HG03039 (cell line): Measurements from ENCODE around the gene ZNF454.

Experiments
- ATAC-seq: cut with Tn5 transposase; IDR thresholded peaks from one replicate; pipeline ENCODE4 v1.9.1; 2021; ENCODE audit warnings: mild to moderate bottlenecking, moderate library complexity; ENCODE audit not compliant: unreplicated experiment

Gene ZNF454

DNA sequence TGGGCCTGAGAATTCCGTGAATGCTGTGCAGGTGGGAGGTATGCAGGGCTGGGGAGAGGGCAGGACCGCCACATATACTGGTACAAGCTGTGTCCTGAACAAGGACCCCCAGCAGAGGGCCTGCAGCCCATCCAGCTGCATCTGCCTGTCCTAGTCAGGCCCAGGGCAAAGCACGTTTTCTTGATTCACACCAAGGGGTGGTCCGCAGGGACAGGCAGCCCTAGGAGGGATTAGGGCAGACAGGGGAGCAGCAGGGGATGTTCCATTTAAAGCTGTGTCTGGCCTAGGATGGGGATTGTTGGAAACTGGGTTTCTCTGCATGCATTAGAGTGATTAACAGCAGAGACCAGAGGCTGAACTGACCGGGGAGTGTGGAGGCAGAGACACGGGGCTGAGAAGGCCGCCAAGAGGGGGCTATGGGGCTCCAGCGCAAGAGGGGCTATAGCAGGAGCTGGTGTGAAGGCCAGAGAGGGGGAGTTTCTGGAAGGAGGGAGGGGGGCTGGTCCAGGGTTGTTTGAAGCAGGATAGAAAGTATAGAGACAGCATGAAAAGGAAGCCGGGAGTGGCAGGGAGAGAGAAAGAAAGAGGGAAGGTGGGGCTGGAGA is 51.4 kb downstream of the ZNF454 start:
- no peak for ATAC-seq

DNA sequence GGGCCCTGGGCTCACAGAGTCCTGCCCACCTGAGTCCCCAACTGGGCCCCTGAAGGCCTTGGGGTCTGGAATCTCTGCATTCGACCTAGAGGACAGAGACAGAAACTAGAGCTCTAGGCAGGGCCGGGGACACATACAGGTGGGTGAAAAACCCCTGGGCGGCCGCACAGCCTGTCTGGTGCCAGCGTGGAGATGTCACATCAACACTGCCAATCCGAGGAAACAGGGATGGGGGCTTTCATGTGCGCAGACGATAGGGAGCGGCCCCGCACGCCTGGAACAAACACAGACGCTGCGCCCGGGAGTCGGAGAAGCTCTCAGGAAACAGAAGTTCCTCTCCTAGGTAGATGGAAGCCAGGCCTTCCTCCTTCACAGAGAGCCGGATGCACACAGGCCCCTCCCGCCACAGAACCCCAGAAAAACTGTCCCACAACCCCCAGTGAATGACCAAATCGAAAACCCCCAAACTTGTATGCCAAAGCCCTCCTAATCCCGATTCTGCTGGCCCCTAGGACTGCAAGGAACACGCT is 52.3 kb downstream of the ZNF454 start:
- ATAC-seq, result no peak

DNA sequence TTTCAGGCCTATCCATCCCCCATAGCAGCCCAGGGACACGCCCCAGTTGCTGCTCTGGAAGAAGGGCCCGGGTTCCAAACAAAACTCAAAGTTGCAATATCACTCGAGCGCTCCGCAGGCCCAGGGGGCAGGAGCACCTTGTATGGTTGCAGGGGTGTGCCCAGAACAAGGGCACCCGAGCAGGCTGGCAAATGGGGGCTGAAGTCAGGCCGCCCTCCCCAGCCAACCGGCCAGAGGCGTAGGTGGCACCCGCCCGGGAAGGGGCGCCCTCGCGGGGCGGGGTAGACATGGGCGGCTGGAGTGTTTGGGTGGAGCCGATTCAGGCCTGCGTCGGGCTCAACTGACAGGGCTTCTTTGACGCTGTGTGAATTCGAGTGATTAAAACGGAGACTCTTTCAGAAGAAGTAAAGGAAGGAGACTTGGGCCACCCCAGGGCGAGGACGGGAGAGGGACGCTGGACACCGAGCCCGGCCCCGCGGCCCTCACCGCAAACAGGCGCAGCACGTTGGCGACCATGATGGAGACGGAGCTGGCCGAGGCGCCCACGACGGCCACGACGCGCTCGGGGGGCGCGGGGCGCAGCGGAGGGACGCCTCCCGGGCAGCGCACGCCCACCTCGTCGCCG is 53.1 kb downstream of the ZNF454 start:
- no peak for ATAC-seq

DNA sequence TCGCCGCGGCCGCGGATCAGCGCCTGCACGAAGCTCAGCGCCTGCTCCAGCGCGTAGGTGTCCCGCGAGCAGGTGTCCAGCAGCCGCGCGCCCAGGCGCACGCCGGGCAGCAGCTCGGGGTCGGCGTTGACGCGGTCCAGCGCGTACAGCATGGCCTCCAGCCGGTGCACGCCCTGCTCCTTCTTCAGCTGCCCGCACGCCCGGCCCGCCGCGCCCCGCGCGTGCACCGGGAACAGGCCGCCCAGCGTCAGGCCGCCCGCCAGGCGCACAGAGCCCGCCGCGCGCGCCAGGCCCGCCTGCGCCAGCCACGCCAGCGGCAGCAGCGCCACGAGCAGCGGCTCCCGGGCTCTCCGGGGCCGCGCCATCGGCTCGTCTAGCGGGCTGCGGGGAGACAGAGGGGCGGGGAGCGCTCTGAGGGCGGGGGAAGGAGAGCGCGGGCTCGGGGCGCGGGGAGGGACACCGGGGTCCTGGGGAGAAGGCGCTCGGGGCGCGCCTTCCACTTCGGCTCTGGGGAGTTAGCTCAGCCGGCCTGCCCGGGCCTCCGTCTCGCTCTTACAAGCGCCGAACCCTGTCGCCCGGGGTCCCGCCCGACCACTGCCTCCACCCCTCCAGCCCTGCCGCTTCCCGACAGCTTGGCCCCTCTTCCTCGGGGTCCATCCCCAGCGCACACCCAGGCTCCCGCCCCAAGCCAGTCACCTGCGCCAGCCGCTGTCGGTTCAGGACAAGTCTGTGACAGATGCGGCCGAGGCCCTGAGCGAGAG is 53.8 kb downstream of the ZNF454 start, which contains the start of gene GRM6:
TSS of gene GRM6 (minus strand) at position 741 of the 761 bp plus-strand sequence. CDS start at position 365, 376 bp downstream.
- no peak for ATAC-seq

DNA sequence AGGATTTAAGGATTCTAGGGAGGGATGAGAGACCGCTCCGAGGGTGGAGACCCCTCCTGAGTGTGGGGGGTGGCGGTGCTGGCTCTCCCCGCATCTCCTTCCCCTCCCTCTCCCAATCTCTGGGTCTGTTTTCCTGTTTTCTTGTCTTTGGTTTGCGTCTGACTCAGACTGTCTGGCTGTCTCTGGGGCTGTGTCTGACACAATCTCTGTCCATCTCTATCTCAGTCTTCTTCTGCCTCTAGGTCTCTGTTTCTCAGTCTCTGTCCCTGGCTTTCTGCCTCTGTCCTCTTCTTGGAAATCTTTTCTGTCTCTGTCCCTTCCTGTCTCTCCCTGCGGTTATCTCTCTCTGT is 54.3 kb downstream of the ZNF454 start:
- no peak for ATAC-seq

DNA sequence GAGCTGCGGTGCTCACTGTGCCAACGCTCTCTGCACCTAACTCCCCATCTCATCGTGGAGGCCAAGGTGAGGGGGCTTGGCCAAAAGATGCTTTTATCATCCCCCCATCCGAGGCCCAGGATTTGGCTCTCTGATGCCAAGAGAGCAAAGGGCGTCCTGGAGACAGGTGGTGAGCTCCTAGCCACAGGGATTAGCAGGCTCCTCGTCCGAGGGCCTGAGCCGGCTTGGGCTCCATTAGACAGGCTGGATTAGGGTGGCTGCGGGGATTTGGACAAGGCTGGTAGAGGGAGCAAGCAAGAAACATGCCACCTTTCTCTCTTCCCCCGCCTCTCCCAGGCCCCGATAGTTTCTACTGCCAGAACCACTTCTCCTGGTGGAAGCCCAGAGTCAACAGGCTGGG is 55.2 kb downstream of the ZNF454 start:
- ATAC-seq, result no peak

DNA sequence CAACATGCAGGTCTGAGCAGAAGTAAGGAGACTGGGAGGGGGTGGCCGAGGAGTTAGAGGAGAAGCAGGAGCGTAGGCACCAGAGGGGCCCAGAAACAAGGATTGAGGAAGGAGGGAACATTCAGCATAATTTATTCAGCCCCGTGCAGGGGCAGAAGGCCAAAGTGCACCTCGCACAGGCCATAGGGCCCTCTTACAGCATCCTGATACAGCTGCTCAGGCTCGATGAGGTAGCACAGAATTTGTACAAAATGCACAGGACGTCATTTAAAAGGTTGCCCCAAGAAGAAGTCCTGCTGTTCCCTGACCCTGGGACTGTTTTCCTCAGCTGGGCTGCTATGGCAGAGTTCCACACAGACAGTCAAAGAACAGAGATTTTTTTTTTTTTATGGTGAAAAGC is 56.2 kb downstream of the ZNF454 start:
- no peak for ATAC-seq

DNA sequence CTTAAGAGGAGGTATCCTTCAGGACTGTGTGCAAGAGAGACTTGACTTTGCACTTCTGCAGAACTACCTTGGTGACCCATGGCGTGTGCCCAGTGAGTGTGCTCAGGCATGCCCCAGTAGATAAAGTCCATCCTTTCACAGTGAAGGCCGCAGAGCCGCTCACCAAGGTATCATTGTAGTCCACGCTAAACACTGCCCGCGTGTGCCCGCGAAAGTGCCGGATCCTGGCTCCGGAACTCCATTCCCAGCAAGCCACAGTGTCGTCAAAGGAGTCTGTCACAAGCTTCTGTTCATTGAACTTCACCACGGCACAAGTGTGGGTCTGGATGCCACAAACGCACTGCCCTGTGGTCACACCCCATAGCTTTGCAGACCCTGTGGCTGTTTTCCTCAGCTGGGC is 57.4 kb downstream of the ZNF454 start:
- ATAC-seq, result no peak

DNA sequence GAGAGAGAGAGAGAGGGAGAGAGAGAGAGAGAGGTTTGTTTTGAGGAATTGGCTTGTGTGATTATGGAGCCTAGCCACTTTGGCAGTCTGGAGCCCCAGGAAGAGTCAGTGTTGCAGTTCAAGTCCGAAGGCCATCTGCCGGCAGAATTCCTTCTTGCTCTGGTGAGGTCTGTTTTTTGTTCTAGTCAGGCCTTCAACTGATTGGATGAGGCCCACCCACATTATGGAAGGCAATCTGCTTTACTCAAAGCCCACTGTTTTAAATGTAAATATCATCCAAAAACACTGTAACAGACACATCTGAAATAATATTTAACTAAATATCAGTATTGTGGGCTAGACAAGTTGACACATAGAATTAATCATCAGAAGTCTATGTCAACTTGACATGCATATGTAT is 65.6 kb downstream of the ZNF454 start:
- ATAC-seq, result no peak

DNA sequence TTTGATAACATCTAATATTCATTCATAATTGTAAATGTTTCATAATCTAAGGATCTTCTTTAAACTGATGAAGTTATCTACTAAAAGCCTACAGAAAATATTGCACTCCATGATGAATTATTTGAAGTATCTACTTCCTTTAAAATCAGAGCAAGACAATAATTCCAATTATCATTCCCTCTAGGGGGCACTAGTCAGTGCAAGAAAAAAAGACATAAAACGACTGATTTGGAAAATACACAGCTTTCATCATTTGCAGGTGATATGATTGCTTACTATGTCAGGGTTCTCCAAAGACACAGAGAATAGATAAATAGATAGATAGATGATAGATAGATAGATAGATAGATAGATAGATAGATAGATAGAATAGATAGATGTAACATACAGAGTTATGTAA is 67.7 kb downstream of the ZNF454 start:
- no peak for ATAC-seq
